ENCODE data around the gene KCNG3.
A peak's percentile ranks its signal among the peaks of the same experiment; 100 is the strongest.

The KCNG3 gene, protein sequence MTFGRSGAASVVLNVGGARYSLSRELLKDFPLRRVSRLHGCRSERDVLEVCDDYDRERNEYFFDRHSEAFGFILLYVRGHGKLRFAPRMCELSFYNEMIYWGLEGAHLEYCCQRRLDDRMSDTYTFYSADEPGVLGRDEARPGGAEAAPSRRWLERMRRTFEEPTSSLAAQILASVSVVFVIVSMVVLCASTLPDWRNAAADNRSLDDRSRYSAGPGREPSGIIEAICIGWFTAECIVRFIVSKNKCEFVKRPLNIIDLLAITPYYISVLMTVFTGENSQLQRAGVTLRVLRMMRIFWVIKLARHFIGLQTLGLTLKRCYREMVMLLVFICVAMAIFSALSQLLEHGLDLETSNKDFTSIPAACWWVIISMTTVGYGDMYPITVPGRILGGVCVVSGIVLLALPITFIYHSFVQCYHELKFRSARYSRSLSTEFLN

GRCh38 chr2:42493468-42494354 is at the start of gene KCNG3:
KCNG3 (minus strand) TSS chr2:42493982; CDS start chr2:42493501, 481 bp downstream.
- peak within 1 kb of the TSS; percentile 42 for H3K4me3 ChIP-seq (ENCODE audit: low read length)
- TF ChIP-seq CTCF (IDR thresholded peaks at IDR 0.05; ENCODE audit: insufficient read depth, low read depth, low read length, missing control alignments): no peak
- DNase-seq (ENCODE audit: low read depth): peak; percentile 62

DNA sequence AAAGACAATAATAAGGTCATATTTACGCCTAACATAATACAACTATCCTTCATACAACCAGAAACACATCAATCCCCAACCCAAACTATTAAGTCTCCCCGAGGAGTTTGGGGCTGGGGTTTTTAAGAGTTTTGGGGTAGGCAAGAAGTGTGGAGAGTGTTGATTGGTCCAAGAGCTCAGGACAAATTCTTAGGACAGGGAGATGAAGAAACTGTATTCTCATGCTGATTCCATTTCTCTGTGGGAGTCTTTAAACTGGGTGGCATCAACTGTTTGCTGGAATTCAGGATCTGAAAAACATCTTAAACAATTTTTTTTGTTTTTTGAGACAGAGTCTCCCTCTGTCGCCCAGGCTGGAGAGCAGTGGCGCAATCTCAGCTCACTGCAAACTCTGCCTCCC is 49.1 kb upstream of the KCNG3 start:
- TF ChIP-seq CTCF (IDR thresholded peaks at IDR 0.05; ENCODE audit: insufficient read depth, low read depth, low read length, missing control alignments): no peak
- DNase-seq (ENCODE audit: low read depth): no peak
- no peak overlapping the region for H3K4me3 ChIP-seq (ENCODE audit: low read length)

DNA sequence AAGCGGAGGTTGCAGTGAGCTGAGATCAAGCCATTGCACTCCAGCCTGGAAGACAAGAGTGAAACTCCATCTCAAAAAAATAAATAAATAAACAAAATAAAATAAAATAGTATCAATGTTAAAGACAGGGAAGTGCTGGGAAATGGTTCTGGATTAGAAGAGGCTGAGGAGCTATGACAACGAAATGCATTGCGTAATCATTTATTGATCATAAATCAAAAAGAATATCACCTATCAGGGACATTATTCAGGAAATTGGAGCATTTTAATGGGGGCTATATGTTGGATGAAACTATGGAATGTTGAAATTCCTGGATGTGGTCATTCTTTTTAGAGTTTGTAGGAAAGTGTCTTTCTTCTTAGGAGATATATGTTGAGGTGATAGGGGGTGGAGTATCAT is 43.7 kb upstream of the KCNG3 start:
- TF ChIP-seq CTCF (IDR thresholded peaks at IDR 0.05; ENCODE audit: insufficient read depth, low read depth, low read length, missing control alignments): no peak
- no peak overlapping the region for H3K4me3 ChIP-seq (ENCODE audit: low read length)
- DNase-seq (ENCODE audit: low read depth): no peak

GRCh38 chr2:42532397-42532796 is 38.6 kb upstream of the KCNG3 start:
- no peak for TF ChIP-seq CTCF (IDR thresholded peaks at IDR 0.05; ENCODE audit: insufficient read depth, low read depth, low read length, missing control alignments)
- DNase-seq (ENCODE audit: low read depth): no peak
- no peak overlapping the region for H3K4me3 ChIP-seq (ENCODE audit: low read length)

DNA sequence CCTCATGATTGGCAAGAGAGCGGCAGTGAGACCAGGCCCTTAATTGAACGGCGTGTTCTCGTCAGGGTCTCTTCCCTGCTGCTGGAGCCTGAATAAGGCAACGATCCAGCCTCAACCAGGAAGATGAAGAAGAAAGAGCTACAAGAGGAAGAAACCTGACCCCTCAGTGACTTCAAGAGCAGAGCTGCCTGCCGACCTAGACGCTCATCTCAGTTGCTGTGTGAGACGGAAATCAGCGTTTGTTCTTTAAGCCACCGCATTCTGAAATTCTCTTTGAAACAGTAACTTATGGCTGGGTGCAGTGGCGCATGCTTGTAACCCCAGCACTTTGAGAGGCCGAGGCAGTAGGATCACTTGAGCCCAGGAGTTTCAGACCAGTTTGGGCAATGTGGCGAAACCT is 29.6 kb upstream of the KCNG3 start:
- no peak for DNase-seq (ENCODE audit: low read depth)
- no peak for TF ChIP-seq CTCF (IDR thresholded peaks at IDR 0.05; ENCODE audit: insufficient read depth, low read depth, low read length, missing control alignments)

DNA sequence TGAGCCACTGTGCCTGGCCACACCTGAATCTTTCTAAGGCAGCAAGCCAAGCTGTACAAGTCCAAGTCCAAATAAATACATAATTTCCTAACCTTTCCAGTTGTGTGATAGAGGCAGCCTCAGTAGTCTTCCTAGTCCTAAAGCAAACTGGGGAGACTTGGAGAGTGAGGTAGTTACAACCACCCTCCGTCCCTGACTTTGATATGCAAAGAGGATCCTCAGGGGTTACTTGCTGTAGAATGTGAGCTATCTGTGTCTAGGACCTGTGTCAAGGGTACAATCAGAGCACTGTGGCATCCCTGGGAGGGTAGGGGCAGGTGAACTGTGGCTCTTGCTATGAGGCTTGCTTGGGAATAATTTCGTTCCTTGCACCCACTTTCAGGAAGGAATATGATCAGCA is 28.3 kb upstream of the KCNG3 start:
- no peak overlapping the region for H3K4me3 ChIP-seq (ENCODE audit: low read length)
- no peak for DNase-seq (ENCODE audit: low read depth)
- no peak for TF ChIP-seq CTCF (IDR thresholded peaks at IDR 0.05; ENCODE audit: insufficient read depth, low read depth, low read length, missing control alignments)

More for the DNA sequence above, 29.6 kb upstream of the KCNG3 start:
- H3K4me3 ChIP-seq (ENCODE audit: low read length): no peak overlapping the region

Data from epithelial cell of esophagus (primary cell).